ENCODE results near the gene ARID1B. TPM values are rescaled to one million over a fixed set of nuclear protein-coding genes. Genes with fewer than 3 reads are reported as not detected.
A peak's percentile ranks its signal among the peaks of the same experiment; 100 is the strongest.

Gene ARID1B
- total RNA-seq, 1 donor from 2014 or later, result 43.4 TPM

GRCh38 chr6:156935000-156935399, 157.8 kb downstream of the ARID1B start:
- no peak for DNase-seq
- H3K4me3 ChIP-seq, result no peak overlapping the region
- H3K27ac ChIP-seq (replicated peaks), result peak overlapping the region; percentile 73
- peaks cover 80% of the 10 kb centered on the region for H3K4me1 ChIP-seq
- no peaks in the 10 kb centered on the region for H3K9me3 ChIP-seq (replicated peaks)
- H3K27me3 ChIP-seq (ENCODE audit: low read depth), result no peaks in the 10 kb centered on the region
- no peaks in the 10 kb centered on the region for H3K36me3 ChIP-seq
- TF ChIP-seq, protein P1, sequence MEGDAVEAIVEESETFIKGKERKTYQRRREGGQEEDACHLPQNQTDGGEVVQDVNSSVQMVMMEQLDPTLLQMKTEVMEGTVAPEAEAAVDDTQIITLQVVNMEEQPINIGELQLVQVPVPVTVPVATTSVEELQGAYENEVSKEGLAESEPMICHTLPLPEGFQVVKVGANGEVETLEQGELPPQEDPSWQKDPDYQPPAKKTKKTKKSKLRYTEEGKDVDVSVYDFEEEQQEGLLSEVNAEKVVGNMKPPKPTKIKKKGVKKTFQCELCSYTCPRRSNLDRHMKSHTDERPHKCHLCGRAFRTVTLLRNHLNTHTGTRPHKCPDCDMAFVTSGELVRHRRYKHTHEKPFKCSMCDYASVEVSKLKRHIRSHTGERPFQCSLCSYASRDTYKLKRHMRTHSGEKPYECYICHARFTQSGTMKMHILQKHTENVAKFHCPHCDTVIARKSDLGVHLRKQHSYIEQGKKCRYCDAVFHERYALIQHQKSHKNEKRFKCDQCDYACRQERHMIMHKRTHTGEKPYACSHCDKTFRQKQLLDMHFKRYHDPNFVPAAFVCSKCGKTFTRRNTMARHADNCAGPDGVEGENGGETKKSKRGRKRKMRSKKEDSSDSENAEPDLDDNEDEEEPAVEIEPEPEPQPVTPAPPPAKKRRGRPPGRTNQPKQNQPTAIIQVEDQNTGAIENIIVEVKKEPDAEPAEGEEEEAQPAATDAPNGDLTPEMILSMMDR (IDR thresholded peaks at IDR 0.05; ENCODE audit: borderline replicate concordance), result no peak
- intact Hi-C loops (cut with micrococcal nuclease), result no loop called here

DNA sequence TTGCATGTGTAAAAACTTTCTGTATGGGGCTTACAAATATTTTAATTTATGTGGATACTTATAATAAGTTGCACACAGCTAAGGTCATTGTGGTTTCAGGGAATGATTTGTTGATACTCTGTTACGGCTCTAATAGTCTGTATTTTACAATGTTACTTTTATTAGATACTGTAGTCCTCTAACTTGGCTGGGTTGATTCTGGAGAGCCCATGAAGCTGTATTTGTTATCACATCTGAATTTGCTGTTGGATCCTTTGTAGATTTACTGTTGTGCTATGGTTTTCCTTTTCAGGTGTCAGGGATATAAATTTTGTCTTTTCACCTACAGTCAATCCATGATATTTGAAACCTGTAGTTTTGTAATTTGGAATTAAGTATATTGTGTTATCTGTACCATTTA, 161.0 kb downstream of the ARID1B start:
- no peaks in the 10 kb centered on the region for H3K36me3 ChIP-seq
- H3K4me1 ChIP-seq, result peaks cover 86% of the 10 kb centered on the region
- H3K4me3 ChIP-seq, result no peak overlapping the region
- no peak for DNase-seq
- H3K9me3 ChIP-seq (replicated peaks), result no peaks in the 10 kb centered on the region
- H3K27ac ChIP-seq (replicated peaks), result no peak overlapping the region
- H3K27me3 ChIP-seq (ENCODE audit: low read depth), result no peaks in the 10 kb centered on the region
- intact Hi-C loops (cut with micrococcal nuclease), result no loop called here
- TF ChIP-seq, protein P1 (IDR thresholded peaks at IDR 0.05; ENCODE audit: borderline replicate concordance), result no peak

- Histone ChIP-seq H3K9me3 (replicated peaks) (no peaks in the 10 kb centered on the region), H3K4me3 (no peak overlapping the region), H3K36me3 (no peaks in the 10 kb centered on the region), H3K4me1 (peaks cover 69% of the 10 kb centered on the region), H3K27me3 (ENCODE audit: low read depth) (no peaks in the 10 kb centered on the region), H3K27ac (replicated peaks) (no peak overlapping the region)
- TF ChIP-seq, protein P1 (IDR thresholded peaks at IDR 0.05; ENCODE audit: borderline replicate concordance), result no peak
- no peak for DNase-seq
- intact Hi-C loops (cut with micrococcal nuclease), result no loop called here
Observed at GRCh38 chr6:156940221-156940620, 163.0 kb downstream of the ARID1B start.

DNA sequence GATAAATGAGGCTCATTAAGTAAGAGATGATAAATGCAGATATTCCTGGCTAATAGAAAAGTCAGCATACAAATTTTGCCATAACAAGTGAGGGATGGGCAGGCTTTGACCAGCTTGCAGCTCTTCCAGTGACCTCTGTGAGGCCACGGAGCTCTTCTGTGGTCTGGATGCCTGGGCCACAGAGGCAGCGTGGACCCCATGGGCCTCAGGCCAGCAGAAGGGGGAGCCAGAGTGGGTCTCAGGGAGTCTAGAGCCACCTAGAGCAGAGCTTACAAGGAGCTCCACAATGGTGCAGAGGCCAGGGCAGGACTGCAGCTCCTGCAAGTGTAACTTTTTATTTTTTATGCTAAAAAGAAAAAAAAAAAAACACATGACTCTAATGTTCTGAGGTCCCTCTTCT, 165.1 kb downstream of the ARID1B start:
- no peaks in the 10 kb centered on the region for H3K27me3 ChIP-seq (ENCODE audit: low read depth)
- peaks cover 74% of the 10 kb centered on the region for H3K4me1 ChIP-seq
- no peak for DNase-seq
- no peaks in the 10 kb centered on the region for H3K36me3 ChIP-seq
- no peaks in the 10 kb centered on the region for H3K9me3 ChIP-seq (replicated peaks)
- intact Hi-C loops (cut with micrococcal nuclease), result no loop called here
- TF ChIP-seq, protein P1 (IDR thresholded peaks at IDR 0.05; ENCODE audit: borderline replicate concordance), result no peak
- no peak overlapping the region for H3K4me3 ChIP-seq
- no peak overlapping the region for H3K27ac ChIP-seq (replicated peaks)

DNA sequence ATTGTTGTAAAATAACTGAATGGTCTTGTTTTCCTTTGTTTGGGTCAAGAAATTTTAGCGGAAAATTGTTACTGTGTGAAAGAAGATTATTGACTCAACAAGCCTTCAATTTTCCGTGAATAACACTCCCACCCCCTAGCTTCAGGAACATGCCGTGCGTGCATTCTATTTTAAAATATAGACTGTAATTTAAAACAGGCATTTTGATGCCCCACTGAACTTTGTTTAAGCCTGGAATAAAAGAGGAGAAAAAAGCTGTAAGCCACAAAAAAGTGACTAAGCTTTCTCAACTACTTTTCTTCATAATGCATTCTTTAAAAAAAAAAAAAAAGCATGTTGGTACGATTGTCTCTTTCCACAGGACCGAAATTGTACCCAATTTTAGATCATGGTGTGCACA, 166.0 kb downstream of the ARID1B start:
- Histone ChIP-seq H3K9me3 (replicated peaks) (no peaks in the 10 kb centered on the region), H3K27ac (replicated peaks) (no peak overlapping the region)
- intact Hi-C loops (cut with micrococcal nuclease), result no loop called here

More for the DNA sequence above, 166.0 kb downstream of the ARID1B start:
- Histone ChIP-seq H3K27me3 (ENCODE audit: low read depth) (no peaks in the 10 kb centered on the region), H3K36me3 (no peaks in the 10 kb centered on the region), H3K4me1 (peaks cover 74% of the 10 kb centered on the region), H3K4me3 (no peak overlapping the region)
- TF ChIP-seq, protein P1 (IDR thresholded peaks at IDR 0.05; ENCODE audit: borderline replicate concordance), result no peak
- DNase-seq, result no peak
